ENCODE results near the gene NPSR1.
"Not testable (repeated sequence)": the region's sequence is repeated elsewhere in the genome, so short reads cannot be mapped to it uniquely, and the experiment has no call there.

The NPSR1 gene

DNA sequence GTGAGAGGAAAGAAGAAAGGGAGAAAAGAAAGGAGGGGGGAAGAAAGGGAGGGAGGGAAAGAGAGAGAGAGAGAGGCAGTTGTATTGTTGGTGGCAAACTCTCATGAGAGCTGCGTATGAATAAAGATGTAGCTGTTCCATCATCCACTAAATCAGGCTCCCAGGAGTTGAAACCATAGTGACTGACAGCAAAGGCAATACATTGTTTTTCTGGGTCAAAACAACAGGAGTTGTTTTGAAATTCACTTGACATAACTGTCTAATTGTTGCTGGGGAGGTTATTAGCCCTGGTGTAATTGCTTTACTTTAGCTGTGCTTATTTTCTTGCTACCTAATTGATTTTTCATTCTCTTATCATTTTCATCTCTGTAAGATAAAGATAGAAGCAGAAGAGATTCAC is 173.4 kb downstream of the NPSR1 start:
- DNase-seq (ENCODE audit: low read depth in 1 of 2, low spot score in 1 of 2): no peak

DNA sequence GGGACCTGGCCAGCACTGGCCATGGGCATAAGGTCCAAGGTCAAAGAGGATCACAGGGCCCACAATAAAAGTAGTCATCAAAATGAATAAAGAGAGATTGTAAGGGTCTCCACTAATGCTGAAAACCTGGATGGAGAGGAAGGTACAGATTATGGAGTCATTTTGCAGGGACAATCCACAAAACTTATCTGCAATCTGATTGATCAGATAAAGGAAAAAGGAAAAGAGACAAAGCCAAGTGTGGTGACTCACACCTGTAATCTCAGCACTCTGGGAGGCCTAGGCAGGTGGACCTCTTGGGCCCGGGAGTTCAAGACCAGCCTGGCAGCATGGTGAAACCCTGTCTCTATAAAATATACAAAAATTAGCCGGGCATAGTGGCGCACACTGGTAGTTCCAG is 174.0 kb downstream of the NPSR1 start:
- no peak for DNase-seq (ENCODE audit: low read depth in 1 of 2, low spot score in 1 of 2)

DNA sequence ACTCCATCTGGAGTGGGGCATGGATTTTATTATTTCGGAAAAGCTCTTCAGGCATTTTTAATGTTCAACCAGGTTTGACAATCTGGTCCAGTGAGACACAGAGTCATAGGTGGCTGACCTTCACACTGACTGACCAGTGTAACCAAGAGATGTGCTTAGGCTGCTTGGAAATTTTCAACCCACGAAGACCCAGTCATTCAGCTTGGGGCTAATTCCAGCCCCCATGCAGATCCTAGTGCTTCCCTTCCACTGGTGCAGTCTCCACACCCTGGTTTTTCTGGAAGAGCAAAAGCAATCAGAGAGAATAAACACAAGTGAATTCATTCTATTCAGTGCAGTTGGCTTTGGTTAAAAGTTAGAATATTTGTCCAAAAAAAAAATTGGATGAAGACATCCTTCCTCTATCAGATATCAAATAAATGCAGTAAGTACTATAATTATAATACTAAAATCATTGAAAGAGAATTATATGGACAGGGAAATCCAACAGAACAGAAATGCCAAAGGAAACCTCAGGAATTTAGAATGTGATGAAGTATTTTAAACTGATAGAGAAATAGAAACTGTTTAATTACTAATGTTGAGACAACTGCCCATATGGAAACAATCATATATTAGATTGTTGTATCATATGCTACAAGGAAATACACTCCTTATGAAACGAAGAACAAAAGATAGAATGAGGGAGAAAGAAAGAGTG is 178.0 kb downstream of the NPSR1 start:
- no peak for DNase-seq (ENCODE audit: low read depth in 1 of 2, low spot score in 1 of 2)

DNA sequence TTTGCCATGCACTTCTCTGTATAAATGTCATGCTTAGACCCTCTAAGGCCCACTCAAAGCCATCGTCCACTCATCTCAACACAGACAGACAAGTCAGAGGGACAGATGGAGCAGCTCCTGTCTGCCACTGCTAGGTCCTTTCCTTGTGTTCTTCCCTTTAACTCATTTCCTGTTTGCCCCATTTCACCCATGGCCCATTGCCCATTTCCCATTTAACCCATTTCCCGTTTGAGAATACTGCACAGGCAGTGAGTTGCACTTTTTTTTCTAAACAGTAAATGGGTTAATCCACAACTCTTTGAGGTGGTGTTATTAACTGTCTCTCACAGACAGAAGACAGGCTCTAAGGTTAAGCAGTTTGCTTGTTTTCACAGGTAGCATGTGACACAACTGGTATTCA is 179.3 kb downstream of the NPSR1 start:
- DNase-seq (ENCODE audit: low read depth in 1 of 2, low spot score in 1 of 2): no peak

DNA sequence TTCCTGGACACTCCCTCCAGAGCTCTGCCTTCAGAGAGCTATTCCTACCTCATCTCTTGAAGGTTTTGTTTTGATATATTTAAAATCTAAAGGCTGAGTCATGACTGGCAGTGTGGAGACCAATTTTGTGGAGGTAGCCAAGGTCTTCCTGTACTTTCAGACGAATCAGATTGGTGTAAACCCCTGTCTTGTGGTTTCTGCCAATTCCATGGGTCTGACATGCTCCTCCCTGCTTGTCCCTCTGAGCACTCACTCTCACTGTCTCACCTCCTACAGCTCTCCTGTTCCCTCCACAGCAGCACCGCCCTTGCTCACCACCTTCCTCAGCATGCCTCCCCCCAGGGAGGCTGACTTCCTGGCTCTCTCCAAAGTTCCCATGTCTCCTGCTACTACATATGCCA is 179.8 kb downstream of the NPSR1 start:
- no peak for DNase-seq (ENCODE audit: low read depth in 1 of 2, low spot score in 1 of 2)

DNA sequence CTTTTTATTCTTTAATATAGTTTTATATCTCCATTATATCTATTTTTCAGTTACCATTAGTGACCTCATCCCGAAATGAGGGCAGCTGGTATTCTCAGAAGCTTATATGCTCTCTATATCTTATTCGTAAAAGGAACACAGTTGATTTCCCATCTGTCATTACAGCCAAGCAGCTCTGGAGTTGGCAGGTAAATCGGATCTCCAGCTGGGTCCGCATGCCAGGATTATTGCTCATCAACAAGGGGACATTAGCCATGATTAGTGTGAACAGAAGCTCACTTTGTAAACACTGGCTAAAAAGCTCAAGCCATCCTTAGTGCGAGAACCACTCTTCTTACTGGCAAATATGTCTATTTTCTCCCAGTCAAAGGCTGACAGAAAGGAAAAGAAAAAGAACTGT is 180.3 kb downstream of the NPSR1 start:
- DNase-seq (ENCODE audit: low read depth in 1 of 2, low spot score in 1 of 2): no peak

DNA sequence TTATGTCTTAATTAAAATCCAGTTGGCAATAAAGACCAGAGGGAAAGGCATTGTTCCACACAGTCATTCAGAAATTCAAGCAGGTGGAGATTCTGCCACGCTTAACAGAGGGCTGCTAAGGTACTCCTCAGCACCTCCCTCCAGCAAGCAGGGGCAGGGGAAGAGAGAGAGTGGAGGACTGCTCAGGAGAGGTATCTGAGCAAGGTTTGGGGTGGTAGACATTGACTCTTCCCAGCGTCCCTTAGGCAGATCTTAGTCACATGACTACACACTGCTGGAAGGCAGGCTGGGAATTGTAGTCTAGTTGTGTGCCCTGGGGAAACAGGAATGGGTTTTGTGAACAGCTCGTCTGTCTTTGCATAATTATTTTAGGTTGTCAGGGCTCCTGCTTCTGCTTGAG is 181.6 kb downstream of the NPSR1 start:
- no peak for DNase-seq (ENCODE audit: low read depth in 1 of 2, low spot score in 1 of 2)

DNA sequence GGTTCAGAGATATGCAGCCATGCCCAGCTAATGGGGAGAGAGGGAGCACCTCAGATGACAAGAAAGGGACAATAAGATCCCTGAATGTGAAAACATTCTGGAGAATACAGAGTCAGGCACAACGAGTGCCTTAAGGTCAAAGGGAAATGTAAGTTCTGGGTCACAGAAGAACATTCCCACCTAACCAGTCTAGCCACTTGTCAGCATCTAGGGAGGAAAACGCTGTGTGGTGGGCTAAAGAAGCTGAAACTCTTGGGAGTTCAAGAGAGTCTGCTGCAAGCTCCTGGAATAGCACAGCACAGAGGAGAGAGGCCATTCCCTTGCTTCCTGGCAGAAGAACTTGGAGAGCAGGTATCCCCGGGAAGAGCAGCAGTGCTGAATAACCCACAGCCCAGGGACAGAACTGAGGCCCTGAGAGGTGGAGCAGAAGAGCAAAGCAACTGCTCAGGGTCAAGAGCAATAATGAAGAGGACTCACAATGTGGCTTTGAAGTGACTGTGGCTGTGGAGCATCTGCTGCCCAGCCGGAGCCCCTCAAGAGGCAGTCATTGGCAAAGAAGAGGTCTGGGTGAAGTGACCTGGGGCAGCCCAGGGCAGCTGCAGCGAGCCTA is 182.3 kb downstream of the NPSR1 start:
- no peak for DNase-seq (ENCODE audit: low read depth in 1 of 2, low spot score in 1 of 2)

DNA sequence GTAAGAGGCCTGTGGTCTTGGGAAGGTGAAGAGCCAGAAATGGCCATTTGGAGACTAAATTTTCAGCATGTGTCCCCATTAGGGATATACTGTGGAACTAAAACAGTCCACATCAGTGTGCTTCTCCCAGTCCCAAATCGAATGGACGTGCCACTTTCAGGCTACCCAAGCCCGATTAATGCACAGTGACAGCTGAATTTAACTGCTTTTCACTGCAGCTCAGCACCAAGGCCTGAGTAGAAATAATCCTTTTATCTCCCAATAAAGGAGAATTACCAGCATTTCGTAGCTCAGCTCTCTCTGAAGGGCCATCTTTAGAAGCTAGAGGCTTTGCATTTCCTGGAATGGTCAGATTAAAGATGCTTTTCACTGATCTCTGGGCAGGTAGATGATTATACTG is 183.3 kb downstream of the NPSR1 start:
- DNase-seq (ENCODE audit: low read depth in 1 of 2, low spot score in 1 of 2): no peak

DNA sequence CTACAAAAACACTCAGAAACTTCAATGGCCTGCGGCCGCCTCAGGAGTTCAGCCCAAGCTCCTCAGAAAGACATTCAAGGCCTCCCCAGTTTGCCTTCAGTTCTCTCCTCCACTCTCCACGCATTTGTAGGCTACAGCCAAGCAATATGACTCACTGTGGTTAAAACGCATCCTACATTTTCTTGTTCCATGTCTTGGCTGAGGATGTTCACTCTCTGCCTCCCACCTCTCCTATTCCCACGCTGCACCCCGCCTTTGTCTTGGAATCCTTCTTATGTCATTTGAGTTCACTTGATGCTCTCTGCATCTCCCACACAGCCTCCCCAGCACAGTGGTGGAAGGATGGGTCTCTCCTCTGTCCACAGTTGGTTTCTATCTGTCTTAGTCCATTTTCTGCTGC is 184.8 kb downstream of the NPSR1 start:
- DNase-seq (ENCODE audit: low read depth in 1 of 2, low spot score in 1 of 2): no peak

DNA sequence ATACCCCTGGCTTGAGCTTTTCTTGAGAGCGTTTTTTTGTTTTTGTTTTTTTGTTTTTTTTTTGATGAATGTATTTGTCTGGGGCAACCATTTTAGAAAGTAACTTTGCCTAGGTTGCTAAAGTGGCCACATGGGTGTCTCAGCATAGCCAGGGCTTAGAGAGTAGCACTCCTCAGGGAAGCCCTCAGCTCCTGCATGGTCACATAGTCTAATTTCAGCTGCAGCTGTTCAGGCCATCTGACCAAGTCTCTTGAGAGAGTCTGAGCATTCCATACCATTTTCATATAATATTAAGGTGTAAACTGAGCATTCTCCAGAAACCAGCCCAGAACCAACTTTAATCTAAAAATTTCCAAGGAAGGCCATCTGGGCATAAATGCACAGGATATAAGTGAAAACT is 186.4 kb downstream of the NPSR1 start:
- DNase-seq (ENCODE audit: low read depth in 1 of 2, low spot score in 1 of 2): no peak

DNA sequence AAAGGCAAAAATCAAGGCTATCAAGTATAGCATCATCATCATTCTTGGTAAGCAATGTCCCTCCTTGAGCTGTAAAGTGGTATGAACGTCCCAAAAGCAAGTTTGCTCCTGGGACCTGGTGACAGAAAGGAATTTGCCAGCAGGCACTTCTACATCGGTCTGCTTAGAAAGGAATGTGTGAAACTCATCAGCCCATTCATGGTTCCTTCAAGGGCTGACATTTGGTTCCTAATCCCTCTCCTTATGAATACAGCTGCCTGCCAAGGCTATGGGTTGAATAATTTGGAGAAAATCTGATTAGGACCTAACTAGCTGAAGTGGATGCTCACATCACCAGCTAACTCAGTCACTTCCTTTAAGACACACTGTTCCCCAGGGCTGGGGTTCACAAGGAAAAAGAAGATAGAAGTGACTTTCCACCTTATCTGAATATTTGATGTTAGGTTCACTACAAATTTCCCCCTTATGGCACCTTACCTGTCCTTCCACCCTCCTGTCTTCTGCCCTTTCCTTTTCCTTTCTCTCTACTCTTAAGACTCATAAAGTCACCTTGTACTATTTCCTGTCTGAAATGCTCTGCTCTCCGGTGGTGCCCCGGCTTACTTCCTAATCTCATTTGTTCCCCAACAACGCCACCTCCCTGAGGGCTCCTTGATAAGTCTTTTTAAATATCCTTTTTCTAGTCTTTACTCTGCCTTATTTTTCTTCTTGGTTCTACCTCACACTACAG is 187.1 kb downstream of the NPSR1 start:
- no peak for DNase-seq (ENCODE audit: low read depth in 1 of 2, low spot score in 1 of 2)

DNA sequence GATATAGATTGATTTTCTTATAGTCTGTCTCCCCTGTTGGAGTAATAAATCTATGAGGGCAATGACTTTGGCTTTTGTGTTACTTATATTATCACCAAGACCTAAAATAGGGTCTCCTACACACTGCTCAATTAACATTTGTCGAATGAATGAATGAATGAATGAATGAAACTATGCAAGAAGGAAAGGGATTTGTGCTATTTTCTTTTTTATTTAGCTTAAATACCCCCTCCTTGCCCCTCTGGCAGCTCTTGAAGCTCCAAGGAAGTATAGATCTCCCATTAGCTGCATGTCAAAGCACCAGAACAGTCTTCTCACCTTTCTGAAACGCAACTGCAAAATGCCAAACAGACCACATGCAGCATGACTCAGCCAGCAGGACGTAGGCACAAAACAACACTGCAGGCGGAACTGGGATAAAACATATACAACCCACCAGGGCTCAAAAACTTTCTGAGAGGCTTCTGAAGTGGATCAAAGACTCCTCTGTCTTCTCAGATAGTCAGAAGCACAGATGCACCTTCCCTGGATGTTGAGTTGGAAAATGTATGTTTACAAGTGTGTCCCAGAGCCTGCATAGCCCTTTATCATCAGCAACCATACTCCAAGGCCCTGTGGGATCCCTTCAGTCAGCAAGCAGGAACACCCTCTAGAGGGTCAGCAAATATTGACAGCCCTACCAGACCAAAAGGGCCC is 187.8 kb downstream of the NPSR1 start:
- no peak for DNase-seq (ENCODE audit: low read depth in 1 of 2, low spot score in 1 of 2)

DNA sequence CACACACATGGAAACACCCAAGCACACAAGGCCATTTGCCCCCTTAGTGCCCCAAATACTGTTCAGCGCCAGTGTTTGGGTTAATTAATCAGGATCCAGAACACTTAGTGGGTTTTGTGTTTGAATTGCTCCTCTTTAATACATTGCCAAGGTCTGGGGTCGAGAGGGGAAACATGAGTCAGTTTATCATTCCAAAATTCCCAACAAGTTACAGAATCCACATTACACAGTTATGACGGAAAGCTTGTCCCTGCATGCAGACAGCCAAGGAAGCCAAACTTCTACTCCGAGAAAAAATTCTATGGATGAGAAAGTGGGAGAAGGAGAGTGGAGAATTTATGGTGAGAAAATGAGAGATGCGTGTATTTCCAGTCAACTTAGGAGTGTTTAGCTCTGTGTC is 189.0 kb downstream of the NPSR1 start:
- no peak for DNase-seq (ENCODE audit: low read depth in 1 of 2, low spot score in 1 of 2)

DNA sequence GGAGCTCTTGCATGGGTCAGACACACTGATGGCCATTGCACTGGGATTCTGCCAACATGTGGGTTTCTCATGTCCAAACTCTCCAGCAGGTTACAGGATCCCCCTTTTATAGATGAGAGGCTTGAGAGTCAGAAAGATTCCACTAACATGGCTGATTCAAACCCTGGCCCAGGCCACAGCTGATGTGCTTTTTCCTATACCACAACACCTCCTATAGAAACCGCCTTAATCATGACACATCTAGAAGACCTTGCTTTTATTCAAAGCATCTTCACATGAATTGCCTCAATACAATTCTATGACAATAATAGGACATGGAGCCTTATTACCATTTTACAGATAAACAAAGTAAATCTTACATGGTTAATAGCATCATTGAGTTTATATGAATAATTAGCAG is 190.7 kb downstream of the NPSR1 start:
- no peak for DNase-seq (ENCODE audit: low read depth in 1 of 2, low spot score in 1 of 2)

DNA sequence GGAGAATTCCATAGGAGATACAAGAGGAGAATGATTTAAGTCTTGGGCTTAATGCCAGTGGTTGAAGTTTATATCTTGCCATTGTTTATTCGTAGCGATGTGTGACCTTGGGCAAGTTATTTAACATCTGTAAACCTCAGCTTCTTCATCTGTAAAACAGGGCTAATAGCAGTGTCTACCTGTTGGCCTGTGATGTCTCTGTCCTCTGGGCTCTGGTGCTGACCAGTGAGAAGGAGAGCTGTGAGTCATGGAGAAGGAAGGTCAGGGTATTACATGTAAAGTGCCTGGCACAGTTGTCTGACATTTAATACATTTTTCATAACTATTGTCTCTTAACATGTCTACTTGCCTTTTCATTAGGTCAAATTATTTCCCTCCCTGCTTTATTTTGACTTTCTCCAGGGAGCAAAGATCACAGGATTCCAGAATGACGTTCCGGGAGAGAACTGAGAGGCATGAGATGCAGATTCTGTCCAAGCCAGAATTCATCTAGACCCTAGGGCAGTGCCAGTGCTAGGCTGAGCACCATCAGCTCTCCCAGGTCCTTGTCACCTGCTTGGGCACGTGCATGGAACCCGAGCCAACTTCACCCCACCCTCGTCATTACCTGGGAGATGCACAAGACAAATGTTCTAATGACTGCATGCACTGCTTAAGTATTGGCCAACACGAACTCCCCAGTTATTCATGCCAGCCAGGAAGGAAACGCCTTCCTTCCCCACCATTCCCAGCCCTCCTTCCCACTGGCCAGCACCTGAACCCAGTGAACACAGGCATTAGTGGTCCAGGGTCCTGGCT is 191.3 kb downstream of the NPSR1 start:
- DNase-seq (ENCODE audit: low read depth in 1 of 2, low spot score in 1 of 2): no peak

DNA sequence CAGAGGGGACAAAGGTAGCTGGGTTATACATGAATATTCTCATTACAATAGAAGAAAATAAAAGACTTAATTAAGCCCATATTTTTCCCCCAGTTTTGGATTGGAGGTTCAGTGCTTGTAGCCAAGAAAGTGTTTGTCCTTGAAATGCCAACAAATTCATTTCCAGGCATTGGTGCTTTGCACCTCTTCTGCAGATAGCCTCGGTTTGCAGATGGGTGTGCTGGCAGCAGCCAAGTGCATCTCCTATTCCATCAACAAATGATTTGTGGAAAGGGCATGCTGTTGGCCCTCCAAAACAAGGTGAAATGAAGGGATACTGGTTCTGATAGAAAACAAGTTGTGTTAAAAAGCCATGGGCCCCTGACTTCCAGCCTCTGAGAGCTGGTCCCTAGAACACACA is 192.0 kb downstream of the NPSR1 start:
- no peak for DNase-seq (ENCODE audit: low read depth in 1 of 2, low spot score in 1 of 2)

DNA sequence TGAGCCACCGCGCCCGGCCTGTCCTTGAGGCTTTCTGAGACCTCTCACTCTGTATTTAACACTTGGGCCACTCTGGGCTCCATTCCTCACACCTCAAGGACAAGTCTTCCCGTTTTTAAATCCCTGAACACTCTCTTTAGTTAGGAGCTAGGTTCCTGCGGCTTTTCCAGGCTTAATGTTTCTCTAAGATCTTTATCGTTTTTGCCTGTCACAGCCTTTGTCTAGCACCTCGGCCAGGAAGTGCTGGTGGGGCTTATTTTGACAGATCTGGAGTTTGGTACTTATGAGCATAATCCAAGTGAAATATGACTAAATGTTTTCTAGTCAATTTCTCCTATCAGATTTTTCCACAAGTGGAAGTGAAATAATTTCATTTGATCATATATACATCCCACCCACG is 192.7 kb downstream of the NPSR1 start:
- DNase-seq (ENCODE audit: low read depth in 1 of 2, low spot score in 1 of 2): no peak

DNA sequence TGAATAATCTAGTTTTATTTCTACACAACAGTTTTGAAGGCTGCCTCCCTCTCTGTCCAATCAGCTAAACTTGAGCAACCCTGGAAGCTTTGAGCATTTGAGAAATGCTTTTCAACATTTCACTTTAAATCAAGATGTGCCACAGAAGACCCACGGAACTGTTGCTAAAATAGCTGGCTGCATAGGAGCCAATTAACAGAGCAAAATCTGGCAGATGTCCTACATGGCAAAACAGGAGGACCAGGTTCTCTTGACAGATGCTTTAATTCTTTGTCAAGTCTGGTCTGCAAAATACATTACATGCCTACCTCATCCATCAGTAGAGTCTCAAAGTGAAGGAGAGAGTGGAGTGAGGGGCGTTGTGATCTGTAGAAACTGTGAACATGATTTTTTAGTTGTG is 193.4 kb downstream of the NPSR1 start:
- no peak for DNase-seq (ENCODE audit: low read depth in 1 of 2, low spot score in 1 of 2)

DNA sequence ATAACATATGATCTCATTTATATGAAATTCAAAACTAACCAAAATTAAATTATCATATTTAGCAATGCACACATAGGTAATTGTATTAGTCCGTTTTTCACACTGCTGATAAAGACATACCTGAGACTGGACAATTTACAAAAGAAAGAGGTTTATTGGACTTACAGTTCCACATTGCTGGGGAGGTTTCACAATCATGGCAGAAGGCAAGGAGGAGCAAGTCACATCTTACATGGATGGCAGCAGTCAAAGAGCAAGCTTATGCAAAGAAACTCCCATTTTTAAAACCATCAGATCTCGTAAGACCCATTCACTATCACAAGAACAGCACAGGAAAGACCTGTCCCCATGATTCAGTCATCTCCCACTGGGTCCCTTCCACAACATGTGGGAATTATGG is 200.4 kb downstream of the NPSR1 start:
- not testable (repeated sequence) for DNase-seq (ENCODE audit: low read depth in 1 of 2, low spot score in 1 of 2)

DNA sequence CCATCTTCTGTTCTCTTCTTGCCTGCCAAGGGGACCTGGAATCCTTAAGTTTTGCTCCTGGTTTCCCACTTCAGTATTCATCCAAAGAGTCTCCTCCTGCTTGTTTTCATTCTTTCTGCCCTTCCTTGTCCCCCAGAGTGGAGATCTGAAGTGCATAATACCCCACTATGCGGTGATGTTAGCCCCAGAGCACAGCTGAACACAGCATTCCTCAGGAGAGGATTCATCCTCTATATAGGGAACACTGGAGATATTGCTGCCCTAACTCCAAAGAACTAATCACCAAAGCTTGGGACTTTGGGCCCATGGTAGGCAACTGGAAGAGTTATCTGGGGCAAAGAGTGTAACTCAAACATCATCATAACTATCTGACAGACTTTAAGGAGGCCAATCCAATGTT is 201.3 kb downstream of the NPSR1 start:
- DNase-seq (ENCODE audit: low read depth in 1 of 2, low spot score in 1 of 2): not testable (repeated sequence)

Measured in stimulated activated CD4-positive, alpha-beta T cell treated with anti-CD3 and anti-CD28 coated beads, Interleukin-15, amount 100 ng/mL, for 1 hour (primary cell).